Stimulated activated CD8-positive, alpha-beta memory T cell treated with anti-CD3 and anti-CD28 coated beads, Interleukin-12 subunit alpha, Interleukin-12 subunit beta, amount 100 ng/mL, for 24 hours (primary cell): ENCODE measurements around the gene ITGA6.

Experiments used
- DNase-seq: peaks from one replicate; pipeline ENCODE4 v3.0.0-alpha.2; 2020; ENCODE audit errors: extremely low read depth

Gene ITGA6

GRCh38 chr2:172465417-172466334 is 38.3 kb downstream of the ITGA6 start:
- DNase-seq: peak; percentile 25

GRCh38 chr2:172467382-172467781 is 40.0 kb downstream of the ITGA6 start:
- DNase-seq: no peak

GRCh38 chr2:172470958-172471922 is 43.9 kb downstream of the ITGA6 start:
- DNase-seq: no peak

GRCh38 chr2:172472446-172473033 is 45.2 kb downstream of the ITGA6 start:
- DNase-seq: no peak

- no peak for DNase-seq
These were observed 45.8 kb downstream of the ITGA6 start for GRCh38 chr2:172473167-172473566.

GRCh38 chr2:172478353-172478752 is 51.0 kb downstream of the ITGA6 start:
- no peak for DNase-seq

GRCh38 chr2:172480301-172481218 is 53.2 kb downstream of the ITGA6 start:
- no peak for DNase-seq

GRCh38 chr2:172481507-172482262 is 54.3 kb downstream of the ITGA6 start:
- no peak for DNase-seq

- no peak for DNase-seq
These were observed 56.9 kb downstream of the ITGA6 start for GRCh38 chr2:172484253-172484652.

- DNase-seq: no peak
These were observed 57.3 kb downstream of the ITGA6 start for GRCh38 chr2:172484706-172485105.

- DNase-seq: no peak
These were observed 61.2 kb downstream of the ITGA6 start for GRCh38 chr2:172488556-172488955.

- no peak for DNase-seq
These were observed 62.3 kb downstream of the ITGA6 start for GRCh38 chr2:172489681-172490080.

GRCh38 chr2:172496160-172496608 is 68.8 kb downstream of the ITGA6 start:
- DNase-seq: no peak

GRCh38 chr2:172507199-172507598 is 79.8 kb downstream of the ITGA6 start:
- DNase-seq: no peak

- DNase-seq: no peak
These were observed 82.7 kb downstream of the ITGA6 start for GRCh38 chr2:172510088-172510487.

- DNase-seq: no peak
These were observed 83.2 kb downstream of the ITGA6 start for GRCh38 chr2:172510548-172510947.

- no peak for DNase-seq
These were observed 85.6 kb downstream of the ITGA6 start for GRCh38 chr2:172512810-172513523.

GRCh38 chr2:172513524-172513900 is 86.1 kb downstream of the ITGA6 start:
- DNase-seq: no peak

GRCh38 chr2:172513935-172514586 is 86.7 kb downstream of the ITGA6 start:
- DNase-seq: no peak
